Measurements from ENCODE around the gene GHR.

The GHR gene

DNA sequence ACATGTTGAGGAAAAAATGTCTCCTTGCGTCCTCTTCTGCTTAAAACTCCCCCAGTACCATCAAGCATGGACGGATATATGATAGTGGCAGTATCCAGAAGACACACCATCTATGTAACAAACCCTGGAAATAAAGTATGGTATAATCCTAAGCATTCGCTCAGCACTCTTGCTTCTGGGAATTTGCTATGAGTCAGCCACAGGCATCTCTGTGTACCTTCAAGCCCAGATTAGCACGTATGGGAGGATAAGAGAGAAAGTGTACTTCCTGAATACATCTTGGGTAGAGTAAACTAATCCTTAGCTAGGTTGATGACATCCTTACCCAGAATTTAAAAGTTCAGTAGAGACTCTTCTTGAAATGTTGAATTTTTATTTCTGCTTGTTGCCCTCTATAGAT lies 71.2 kb downstream of the GHR start:
- Histone ChIP-seq H3K27ac (ENCODE audit: low read length) (no peak overlapping the region), H3K9me3 (ENCODE audit: control insufficient read depth, insufficient read depth, low read length) (no peaks in the 10 kb centered on the region), H3K4me3 (ENCODE audit: low read length) (no peak overlapping the region), H3K36me3 (ENCODE audit: control insufficient read depth, insufficient read depth, low read length) (no peaks in the 10 kb centered on the region), H3K4me1 (ENCODE audit: control insufficient read depth, insufficient read depth, low read length) (no peaks in the 10 kb centered on the region; the same call in 1 of the 2 replicates), H3K27me3 (ENCODE audit: control insufficient read depth, insufficient read depth, low read length) (no peaks in the 10 kb centered on the region)
- no peak for DNase-seq (ENCODE audit: low read depth, low spot score)
- no CpG with 5 or more reads among the region's 4 CpGs for WGBS (ENCODE audit: insufficient coverage, insufficient read length)

GRCh38 chr5:42495914-42496313 lies 72.7 kb downstream of the GHR start:
- H3K27ac ChIP-seq (ENCODE audit: low read length) = no peak overlapping the region
- no peak for DNase-seq (ENCODE audit: low read depth, low spot score)
- H3K27me3 ChIP-seq (ENCODE audit: control insufficient read depth, insufficient read depth, low read length) = no peaks in the 10 kb centered on the region
- WGBS (ENCODE audit: insufficient coverage, insufficient read length) = no CpG with 5 or more reads among the region's 2 CpGs
- H3K36me3 ChIP-seq (ENCODE audit: control insufficient read depth, insufficient read depth, low read length) = no peaks in the 10 kb centered on the region
- no peaks in the 10 kb centered on the region; the same call in 1 of the 2 replicates for H3K4me1 ChIP-seq (ENCODE audit: control insufficient read depth, insufficient read depth, low read length)
- no peak overlapping the region for H3K4me3 ChIP-seq (ENCODE audit: low read length)
- H3K9me3 ChIP-seq (ENCODE audit: control insufficient read depth, insufficient read depth, low read length) = no peaks in the 10 kb centered on the region

GRCh38 chr5:42496397-42497156 lies 73.3 kb downstream of the GHR start:
- no peak overlapping the region for H3K4me3 ChIP-seq (ENCODE audit: low read length)
- H3K36me3 ChIP-seq (ENCODE audit: control insufficient read depth, insufficient read depth, low read length) = no peaks in the 10 kb centered on the region
- no peaks in the 10 kb centered on the region for H3K9me3 ChIP-seq (ENCODE audit: control insufficient read depth, insufficient read depth, low read length)
- no CpG with 5 or more reads among the region's 4 CpGs for WGBS (ENCODE audit: insufficient coverage, insufficient read length)
- no peak for DNase-seq (ENCODE audit: low read depth, low spot score)
- no peak overlapping the region for H3K27ac ChIP-seq (ENCODE audit: low read length)
- H3K4me1 ChIP-seq (ENCODE audit: control insufficient read depth, insufficient read depth, low read length) = no peaks in the 10 kb centered on the region; the same call in 1 of the 2 replicates
- no peaks in the 10 kb centered on the region for H3K27me3 ChIP-seq (ENCODE audit: control insufficient read depth, insufficient read depth, low read length)

DNA sequence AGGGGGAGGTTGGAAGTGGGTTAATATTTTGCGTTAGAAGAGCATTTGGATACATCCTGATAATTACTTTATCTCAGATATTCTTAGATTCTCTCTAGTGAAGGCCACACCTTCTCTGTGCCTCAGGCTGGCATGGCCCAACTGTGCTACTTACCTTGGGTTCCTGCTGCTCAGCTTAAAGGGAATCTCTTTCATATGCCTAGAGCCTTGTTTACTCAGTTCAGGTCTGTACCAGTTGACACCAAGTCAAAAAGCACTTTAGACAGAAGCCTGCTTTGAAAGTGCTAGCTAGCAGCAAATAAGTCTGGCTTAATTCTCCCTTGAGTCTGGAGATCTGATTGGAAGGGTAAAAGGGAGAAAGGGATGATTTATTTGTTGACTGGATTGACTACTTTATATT lies 74.8 kb downstream of the GHR start:
- Histone ChIP-seq H3K27me3 (ENCODE audit: control insufficient read depth, insufficient read depth, low read length) (no peaks in the 10 kb centered on the region), H3K4me3 (ENCODE audit: low read length) (no peak overlapping the region), H3K9me3 (ENCODE audit: control insufficient read depth, insufficient read depth, low read length) (no peaks in the 10 kb centered on the region), H3K4me1 (ENCODE audit: control insufficient read depth, insufficient read depth, low read length) (no peaks in the 10 kb centered on the region; the same call in 1 of the 2 replicates), H3K36me3 (ENCODE audit: control insufficient read depth, insufficient read depth, low read length) (no peaks in the 10 kb centered on the region), H3K27ac (ENCODE audit: low read length) (no peak overlapping the region)
- no peak for DNase-seq (ENCODE audit: low read depth, low spot score)
- WGBS (ENCODE audit: insufficient coverage, insufficient read length) = no CpG with 5 or more reads among the region's 1 CpG

DNA sequence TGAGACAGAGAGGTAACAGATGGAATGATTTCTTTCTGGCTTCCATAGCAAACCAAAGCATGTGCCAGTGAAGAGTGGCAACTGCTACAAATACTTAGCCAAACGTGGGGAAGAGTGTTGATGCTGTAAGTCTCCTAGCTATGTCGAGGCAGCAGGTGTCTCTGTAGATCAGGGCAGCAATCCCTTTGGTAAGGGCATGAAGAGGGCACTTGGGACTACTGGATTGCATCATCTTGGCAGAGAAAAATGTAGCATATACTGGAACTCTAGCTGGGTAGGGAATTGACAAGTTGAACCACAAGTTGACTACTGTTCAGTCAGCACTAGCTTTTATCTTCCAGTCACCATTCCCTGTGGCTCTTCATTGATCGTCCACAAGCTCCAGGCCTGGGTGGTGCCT lies 75.8 kb downstream of the GHR start:
- H3K4me3 ChIP-seq (ENCODE audit: low read length) = no peak overlapping the region
- WGBS (ENCODE audit: insufficient coverage, insufficient read length) = no CpG with 5 or more reads among the region's 3 CpGs
- no peaks in the 10 kb centered on the region for H3K9me3 ChIP-seq (ENCODE audit: control insufficient read depth, insufficient read depth, low read length)
- no peak for DNase-seq (ENCODE audit: low read depth, low spot score)
- no peaks in the 10 kb centered on the region for H3K27me3 ChIP-seq (ENCODE audit: control insufficient read depth, insufficient read depth, low read length)
- no peaks in the 10 kb centered on the region; the same call in 1 of the 2 replicates for H3K4me1 ChIP-seq (ENCODE audit: control insufficient read depth, insufficient read depth, low read length)
- H3K36me3 ChIP-seq (ENCODE audit: control insufficient read depth, insufficient read depth, low read length) = no peaks in the 10 kb centered on the region
- no peak overlapping the region for H3K27ac ChIP-seq (ENCODE audit: low read length)

DNA sequence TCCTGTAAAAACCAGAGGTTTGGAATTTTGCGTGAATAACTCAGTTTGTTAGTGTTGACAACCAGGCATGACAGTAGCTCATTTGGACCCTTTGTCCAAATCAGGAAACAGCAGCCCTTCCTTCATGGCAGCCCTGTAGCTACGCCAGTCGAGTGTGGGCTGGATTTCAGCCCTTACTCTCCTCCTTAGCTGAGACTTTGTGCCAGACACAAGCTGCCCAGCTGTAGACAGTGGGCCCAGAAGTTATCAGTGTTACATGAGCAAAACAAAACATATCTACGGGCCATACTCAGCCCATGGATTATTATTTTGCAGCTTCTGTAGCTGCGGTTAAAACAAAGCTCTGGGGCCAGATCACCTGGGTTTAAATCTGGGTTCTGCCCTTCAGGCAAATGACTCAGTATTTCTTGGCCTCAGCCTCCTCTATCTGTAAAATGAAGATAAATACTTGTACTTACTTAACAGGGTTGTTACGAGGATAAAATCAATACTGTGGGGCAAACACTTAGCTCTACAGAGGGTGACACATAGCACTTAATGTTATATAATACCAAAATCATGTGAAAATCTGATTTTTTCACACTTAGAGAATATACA lies 76.9 kb downstream of the GHR start:
- WGBS (ENCODE audit: insufficient coverage, insufficient read length) = no CpG with 5 or more reads among the region's 6 CpGs
- Histone ChIP-seq H3K4me3 (ENCODE audit: low read length) (no peak overlapping the region), H3K9me3 (ENCODE audit: control insufficient read depth, insufficient read depth, low read length) (no peaks in the 10 kb centered on the region), H3K4me1 (ENCODE audit: control insufficient read depth, insufficient read depth, low read length) (no peaks in the 10 kb centered on the region; the same call in 1 of the 2 replicates), H3K27me3 (ENCODE audit: control insufficient read depth, insufficient read depth, low read length) (no peaks in the 10 kb centered on the region), H3K27ac (ENCODE audit: low read length) (no peak overlapping the region), H3K36me3 (ENCODE audit: control insufficient read depth, insufficient read depth, low read length) (no peaks in the 10 kb centered on the region)
- no peak for DNase-seq (ENCODE audit: low read depth, low spot score)

DNA sequence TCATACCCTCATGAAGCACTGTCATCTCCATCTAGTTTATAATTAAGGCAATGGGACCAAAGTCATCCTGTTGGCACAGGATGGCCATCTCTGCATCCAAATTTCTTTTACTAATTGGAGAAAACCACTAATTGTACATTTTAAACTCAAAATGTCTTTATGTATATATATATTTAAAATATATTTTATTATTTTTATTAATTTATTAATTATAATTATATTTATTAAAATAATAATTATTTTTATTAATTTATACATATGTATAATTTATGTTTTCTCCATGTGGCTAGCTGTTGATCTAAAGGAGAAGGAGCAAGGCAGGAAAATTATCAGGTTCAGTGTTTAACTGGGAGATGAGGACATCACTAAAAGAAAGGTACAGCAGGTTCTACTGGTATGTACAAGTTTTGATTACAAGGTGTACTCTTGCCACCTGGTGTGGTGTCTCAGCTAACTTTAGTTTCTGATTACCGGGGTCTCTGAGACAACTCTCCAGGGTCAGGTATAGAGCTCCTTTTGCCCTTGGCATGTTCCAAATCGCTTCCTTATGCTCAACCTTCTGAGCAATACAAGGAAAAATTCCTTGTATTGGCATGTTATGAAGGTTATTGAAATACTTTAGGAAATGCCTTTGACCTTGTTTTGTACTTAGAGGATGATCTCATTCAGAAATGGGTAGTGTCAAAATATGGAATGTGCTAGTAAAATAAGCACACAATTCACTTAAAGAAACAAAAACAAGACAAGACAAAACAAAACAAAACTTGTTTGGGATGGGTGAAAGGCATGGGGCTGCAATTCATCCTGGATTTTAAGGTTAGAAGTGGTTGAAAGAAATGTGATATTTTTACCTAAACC lies 79.6 kb downstream of the GHR start:
- no peak overlapping the region for H3K27ac ChIP-seq (ENCODE audit: low read length)
- no peak overlapping the region for H3K4me3 ChIP-seq (ENCODE audit: low read length)
- no peaks in the 10 kb centered on the region for H3K9me3 ChIP-seq (ENCODE audit: control insufficient read depth, insufficient read depth, low read length)
- H3K4me1 ChIP-seq (ENCODE audit: control insufficient read depth, insufficient read depth, low read length) = no peaks in the 10 kb centered on the region
- no peaks in the 10 kb centered on the region for H3K36me3 ChIP-seq (ENCODE audit: control insufficient read depth, insufficient read depth, low read length)
- H3K27me3 ChIP-seq (ENCODE audit: control insufficient read depth, insufficient read depth, low read length) = no peaks in the 10 kb centered on the region
- no CpG with 5 or more reads among the region's 2 CpGs for WGBS (ENCODE audit: insufficient coverage, insufficient read length)
- no peak for DNase-seq (ENCODE audit: low read depth, low spot score)

GRCh38 chr5:42506662-42507061 lies 83.4 kb downstream of the GHR start:
- no peaks in the 10 kb centered on the region for H3K9me3 ChIP-seq (ENCODE audit: control insufficient read depth, insufficient read depth, low read length)
- no peak overlapping the region for H3K27ac ChIP-seq (ENCODE audit: low read length)
- H3K4me3 ChIP-seq (ENCODE audit: low read length) = no peak overlapping the region
- H3K36me3 ChIP-seq (ENCODE audit: control insufficient read depth, insufficient read depth, low read length) = no peaks in the 10 kb centered on the region
- H3K4me1 ChIP-seq (ENCODE audit: control insufficient read depth, insufficient read depth, low read length) = no peaks in the 10 kb centered on the region
- DNase-seq (ENCODE audit: low read depth, low spot score) = no peak
- WGBS (ENCODE audit: insufficient coverage, insufficient read length) = no CpG with 5 or more reads among the region's 2 CpGs
- no peaks in the 10 kb centered on the region for H3K27me3 ChIP-seq (ENCODE audit: control insufficient read depth, insufficient read depth, low read length)

DNA sequence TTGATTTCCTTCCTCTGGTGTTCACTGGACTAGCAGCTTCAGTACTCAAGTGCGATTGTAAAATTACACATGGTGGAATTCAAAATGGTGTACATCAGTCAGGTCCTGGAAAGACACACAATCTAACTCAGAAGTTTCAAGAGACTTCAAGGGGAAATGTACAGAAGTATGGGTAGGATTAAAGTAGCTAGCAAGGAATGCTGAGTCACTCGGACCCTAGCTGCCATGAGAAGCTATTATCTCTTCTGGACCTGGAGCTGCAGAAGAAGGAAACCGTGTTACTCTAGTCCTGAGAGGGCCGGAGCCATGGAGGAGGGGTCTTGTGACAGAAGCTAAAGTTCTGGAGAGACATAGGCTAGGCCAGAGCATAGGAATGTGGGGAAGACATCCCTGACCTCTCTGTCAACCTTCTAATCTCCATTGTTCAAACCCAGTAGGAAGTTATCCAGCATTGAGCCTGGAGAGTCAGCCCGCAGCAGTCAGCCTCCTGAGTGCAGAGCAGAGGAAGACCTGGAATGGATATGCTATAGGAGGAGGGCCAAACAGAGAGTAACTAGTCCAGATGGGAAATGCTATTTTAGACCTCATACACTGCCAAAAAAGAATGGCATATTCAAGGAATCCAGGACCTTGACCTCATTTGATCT lies 84.3 kb downstream of the GHR start:
- no peaks in the 10 kb centered on the region for H3K9me3 ChIP-seq (ENCODE audit: control insufficient read depth, insufficient read depth, low read length)
- WGBS (ENCODE audit: insufficient coverage, insufficient read length) = no CpG with 5 or more reads among the region's 5 CpGs
- no peaks in the 10 kb centered on the region for H3K4me1 ChIP-seq (ENCODE audit: control insufficient read depth, insufficient read depth, low read length)

GRCh38 chr5:42513246-42513645 lies 90.0 kb downstream of the GHR start:
- Histone ChIP-seq H3K4me1 (ENCODE audit: control insufficient read depth, insufficient read depth, low read length) (no peaks in the 10 kb centered on the region), H3K9me3 (ENCODE audit: control insufficient read depth, insufficient read depth, low read length) (no peaks in the 10 kb centered on the region), H3K36me3 (ENCODE audit: control insufficient read depth, insufficient read depth, low read length) (no peaks in the 10 kb centered on the region), H3K27ac (ENCODE audit: low read length) (no peak overlapping the region), H3K27me3 (ENCODE audit: control insufficient read depth, insufficient read depth, low read length) (no peaks in the 10 kb centered on the region), H3K4me3 (ENCODE audit: low read length) (no peak overlapping the region)
- DNase-seq (ENCODE audit: low read depth, low spot score) = no peak
- no CpG with 5 or more reads among the region's 9 CpGs for WGBS (ENCODE audit: insufficient coverage, insufficient read length)

More for the DNA sequence above, 84.3 kb downstream of the GHR start:
- no peak for DNase-seq (ENCODE audit: low read depth, low spot score)
- H3K27ac ChIP-seq (ENCODE audit: low read length) = no peak overlapping the region
- no peaks in the 10 kb centered on the region for H3K27me3 ChIP-seq (ENCODE audit: control insufficient read depth, insufficient read depth, low read length)
- H3K4me3 ChIP-seq (ENCODE audit: low read length) = no peak overlapping the region
- H3K36me3 ChIP-seq (ENCODE audit: control insufficient read depth, insufficient read depth, low read length) = no peaks in the 10 kb centered on the region
